Measurements from ENCODE around the gene AATF.

Gene AATF

GRCh38 chr17:37081287-37081686 is 132.5 kb downstream of the AATF start:
- TF ChIP-seq, protein P1, sequence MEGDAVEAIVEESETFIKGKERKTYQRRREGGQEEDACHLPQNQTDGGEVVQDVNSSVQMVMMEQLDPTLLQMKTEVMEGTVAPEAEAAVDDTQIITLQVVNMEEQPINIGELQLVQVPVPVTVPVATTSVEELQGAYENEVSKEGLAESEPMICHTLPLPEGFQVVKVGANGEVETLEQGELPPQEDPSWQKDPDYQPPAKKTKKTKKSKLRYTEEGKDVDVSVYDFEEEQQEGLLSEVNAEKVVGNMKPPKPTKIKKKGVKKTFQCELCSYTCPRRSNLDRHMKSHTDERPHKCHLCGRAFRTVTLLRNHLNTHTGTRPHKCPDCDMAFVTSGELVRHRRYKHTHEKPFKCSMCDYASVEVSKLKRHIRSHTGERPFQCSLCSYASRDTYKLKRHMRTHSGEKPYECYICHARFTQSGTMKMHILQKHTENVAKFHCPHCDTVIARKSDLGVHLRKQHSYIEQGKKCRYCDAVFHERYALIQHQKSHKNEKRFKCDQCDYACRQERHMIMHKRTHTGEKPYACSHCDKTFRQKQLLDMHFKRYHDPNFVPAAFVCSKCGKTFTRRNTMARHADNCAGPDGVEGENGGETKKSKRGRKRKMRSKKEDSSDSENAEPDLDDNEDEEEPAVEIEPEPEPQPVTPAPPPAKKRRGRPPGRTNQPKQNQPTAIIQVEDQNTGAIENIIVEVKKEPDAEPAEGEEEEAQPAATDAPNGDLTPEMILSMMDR (conservative IDR thresholded peaks at IDR 0.05; ENCODE audit: low read depth): no peak
- CTCF ChIA-PET: interaction anchor here (0.6 to 0.7 kb wide), 2 partner anchors 45 to 169 kb away, joined by 3 to 4 read pairs; no protein-coding TSS in a partner anchor
- DNase-seq (ENCODE audit: low spot score): no peak
- H3K27ac ChIP-seq: no peak overlapping the region
- POLR2A ChIA-PET (ENCODE audit: low non-redundant PET): no interaction called here

DNA sequence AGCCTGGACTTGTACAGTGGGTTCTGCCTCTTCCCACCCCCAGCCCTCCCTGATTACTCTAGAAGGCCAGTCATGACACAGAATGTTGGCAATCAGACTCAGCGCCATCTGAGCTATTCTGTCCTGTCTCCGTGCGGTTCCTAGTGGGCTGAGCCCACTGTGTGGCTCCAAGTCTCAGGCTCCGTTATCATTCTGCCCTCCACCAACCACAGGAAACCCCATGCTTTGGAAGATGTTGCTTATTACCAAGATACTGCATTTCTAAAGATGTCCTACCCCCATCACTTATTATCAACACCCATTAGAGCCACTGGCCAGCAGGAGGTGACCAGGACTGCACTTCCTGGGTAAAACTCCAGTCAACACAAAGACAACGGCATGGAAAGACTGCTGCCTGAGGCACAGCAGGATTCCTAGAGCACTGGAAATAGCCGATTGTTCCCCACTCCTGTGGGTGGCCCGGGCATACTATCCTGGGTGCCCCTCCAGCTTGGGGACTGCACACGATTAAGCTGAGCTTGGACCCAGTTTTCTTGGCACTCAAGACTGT is 133.6 kb downstream of the AATF start:
- ChIA-PET CTCF (interaction anchor here (1.2 kb wide), 1 partner anchor 35 kb away, joined by 3 read pairs; no protein-coding TSS in a partner anchor), POLR2A (ENCODE audit: low non-redundant PET) (no interaction called here)
- no peak overlapping the region for H3K27ac ChIP-seq
- no peak for DNase-seq (ENCODE audit: low spot score)
- TF ChIP-seq, protein P1 (conservative IDR thresholded peaks at IDR 0.05; ENCODE audit: low read depth): no peak

GRCh38 chr17:37082985-37083384 is 134.2 kb downstream of the AATF start:
- H3K27ac ChIP-seq: no peak overlapping the region
- ChIA-PET POLR2A (ENCODE audit: low non-redundant PET) (no interaction called here), CTCF (interaction anchor here (0.6 to 1.2 kb wide), 2 partner anchors 8 to 35 kb away, joined by 3 to 5 read pairs; no protein-coding TSS in a partner anchor)
- TF ChIP-seq, protein P1 (conservative IDR thresholded peaks at IDR 0.05; ENCODE audit: low read depth): no peak
- DNase-seq (ENCODE audit: low spot score): no peak

- CTCF ChIA-PET: interaction anchor here (0.6 to 1.2 kb wide), 2 partner anchors 8 to 36 kb away, joined by 3 to 5 read pairs; no protein-coding TSS in a partner anchor
- TF ChIP-seq, protein P1 (conservative IDR thresholded peaks at IDR 0.05; ENCODE audit: low read depth): no peak
- POLR2A ChIA-PET (ENCODE audit: low non-redundant PET): no interaction called here
- DNase-seq (ENCODE audit: low spot score): no peak
- no peak overlapping the region for H3K27ac ChIP-seq
Observed at GRCh38 chr17:37083456-37083855, 134.7 kb downstream of the AATF start.

- DNase-seq (ENCODE audit: low spot score): no peak
- CTCF ChIA-PET: no interaction called here
- no peak overlapping the region for H3K27ac ChIP-seq
- TF ChIP-seq, protein P1 (conservative IDR thresholded peaks at IDR 0.05; ENCODE audit: low read depth): no peak
- POLR2A ChIA-PET (ENCODE audit: low non-redundant PET): no interaction called here
Observed at GRCh38 chr17:37084372-37084771, 135.6 kb downstream of the AATF start.

- TF ChIP-seq, protein P1 (conservative IDR thresholded peaks at IDR 0.05; ENCODE audit: low read depth): no peak
- CTCF ChIA-PET: no interaction called here
Observed at GRCh38 chr17:37086334-37086733, 137.6 kb downstream of the AATF start.

More at GRCh38 chr17:37086334-37086733, 137.6 kb downstream of the AATF start:
- POLR2A ChIA-PET (ENCODE audit: low non-redundant PET): no interaction called here
- DNase-seq (ENCODE audit: low spot score): no peak
- H3K27ac ChIP-seq: no peak overlapping the region
